OCI-LY7 (cell line): Measurements from ENCODE around the gene ABCB9. TPM values are rescaled to one million over a fixed set of nuclear protein-coding genes. Genes with fewer than 3 reads are reported as not detected.

Experiments
- BruUV-seq: library from RNA; stranded (reverse); fragments of 400-500 nt; replicated peaks from 2 replicates; lab custom pipeline; 2021; lab: Mats Ljungman, UMichigan
- CTCF ChIA-PET: fragments of 300-600 bp; sonication (Branson Sonifier 250); formaldehyde crosslinking; loops from one replicate; lab custom pipeline; 2022; ENCODE audit warnings: antibody characterized with exemption; ENCODE audit not compliant: unreplicated experiment; lab: Charles Lee
- POLR2A ChIA-PET: fragments of 300-600 bp; sonication (Branson Sonifier 250); formaldehyde crosslinking; loops from one replicate; lab custom pipeline; 2022; ENCODE audit warnings: antibody characterized with exemption; lab: Charles Lee
- DNase-seq: peaks from one replicate; pipeline ENCODE4 v3.0.0-alpha.2; 2015; ENCODE audit warnings: low spot score
- H2AFZ ChIP-seq: fragments of 200-600 bp; sonication (generic), shearing (Covaris generic); 2 replicates; pipeline ENCODE4 v1.6.1; 2014; ENCODE audit warnings: mild to moderate bottlenecking, antibody characterized with exemption, low read length, moderate library complexity
- H3K27ac ChIP-seq: fragments of 200-600 bp; sonication (generic); 2 replicates; pipeline ENCODE4 v1.5.1; 2014; ENCODE audit warnings: mixed run types, low read depth, mild to moderate bottlenecking, moderate library complexity, low read length, inconsistent platforms; ENCODE audit not compliant: poor library complexity, severe bottlenecking
- H3K36me3 ChIP-seq: fragments of 200-600 bp; sonication (generic); 2 replicates; pipeline ENCODE4 v1.6.1; 2014; ENCODE audit warnings: mild to moderate bottlenecking, antibody characterized with exemption, low read length, moderate library complexity, mixed read lengths; ENCODE audit not compliant: insufficient read depth
- H3K4me1 ChIP-seq: fragments of 200-600 bp; sonication (generic); 2 replicates; pipeline ENCODE4 v1.5.1; 2014; ENCODE audit warnings: mild to moderate bottlenecking, low read length; ENCODE audit not compliant: insufficient read depth, poor library complexity, severe bottlenecking
- H3K4me2 ChIP-seq: fragments of 200-600 bp; sonication (generic); 2 replicates; pipeline ENCODE4 v1.6.1; 2014; ENCODE audit warnings: mild to moderate bottlenecking, low read length
- H3K4me3 ChIP-seq: fragments of 200-600 bp; sonication (generic); 2 replicates; pipeline ENCODE4 v1.5.1; 2014; ENCODE audit warnings: mild to moderate bottlenecking, low read depth, low read length; ENCODE audit not compliant: poor library complexity, severe bottlenecking
- H3K79me2 ChIP-seq: fragments of 200-600 bp; sonication (generic); 2 replicates; pipeline ENCODE4 v1.6.1; 2016; ENCODE audit warnings: low read depth, mild to moderate bottlenecking, low read length, moderate library complexity, mixed read lengths; ENCODE audit not compliant: insufficient read depth
- H3K9me2 ChIP-seq: fragments of 200-600 bp; sonication (generic); 2 replicates; pipeline ENCODE4 v1.6.1; 2016; ENCODE audit warnings: mild to moderate bottlenecking, low read length, mixed read lengths; ENCODE audit not compliant: insufficient read depth
- H3K9me3 ChIP-seq: fragments of 200-600 bp; sonication (generic); 2 replicates; pipeline ENCODE4 v1.6.1; 2014; ENCODE audit warnings: mild to moderate bottlenecking, mixed run types, low read length, mixed read lengths
- H4K20me1 ChIP-seq: fragments of 200-600 bp; sonication (generic); 2 replicates; pipeline ENCODE4 v1.6.1; 2014; ENCODE audit warnings: mild to moderate bottlenecking, antibody characterized with exemption, low read length, moderate library complexity, mixed read lengths; ENCODE audit not compliant: insufficient read depth
- CTCF ChIP-seq: fragments of 200-600 bp; sonication (generic); conservative IDR thresholded peaks from 2 replicates; pipeline ENCODE4 v1.5.1; 2014; ENCODE audit warnings: mild to moderate bottlenecking, antibody characterized with exemption, low read length, moderate library complexity, mixed read lengths
- EZH2phosphoT487 ChIP-seq: fragments of 200-600 bp; sonication (generic); IDR thresholded peaks from 2 replicates; pipeline ENCODE4 v1.6.1; 2018; ENCODE audit warnings: low read depth, borderline replicate concordance, mild to moderate bottlenecking, mixed run types, antibody characterized with exemption, low read length, moderate library complexity, mixed read lengths
- intact Hi-C: fragments of 100-400 bp; cut with micrococcal nuclease; formaldehyde crosslinking; loops from one replicate; pipeline ENCODE4 v1.10.0; 2022; ENCODE audit not compliant: unreplicated experiment
- total RNA-seq, 2 experiments: library from RNA; depleted of rRNA in 1 of 2; stranded (reverse); fragments of >200 nt in 1 of 2; shearing (Covaris generic) in 1 of 2; gene quantifications; 2 replicates each; pipeline ENCODE4 v1.2.3, GENCODE V29; 2014 to 2022

ABCB9 gene
- total RNA-seq, 2 experiments from 2014 or later: 4.0 to 7.9 TPM

GRCh38 chr12:122991623-122992275 lies 25.5 kb upstream of the ABCB9 start:
- ChIA-PET POLR2A (interaction anchor here (0.6 kb wide), 1 partner anchor 128 kb away, joined by 3 read pairs; no protein-coding TSS in a partner anchor), CTCF (no interaction called here)
- Histone ChIP-seq H3K36me3 (no peaks in the 10 kb centered on the region), H3K4me2 (no peak overlapping the region), H3K27ac (no peak overlapping the region), H4K20me1 (no peaks in the 10 kb centered on the region), H3K9me2 (no peaks in the 10 kb centered on the region), H3K79me2 (no peaks in the 10 kb centered on the region), H3K4me3 (no peak overlapping the region), H3K9me3 (no peaks in the 10 kb centered on the region), H2AFZ (no peak overlapping the region), H3K4me1 (no peaks in the 10 kb centered on the region)
- no peak for DNase-seq
- no TSS peak for BruUV-seq
- intact Hi-C loops: no loop called here
- no peak for TF ChIP-seq EZH2phosphoT487
- TF ChIP-seq CTCF: no peak

- no TSS peak for BruUV-seq
- H3K4me2 ChIP-seq: no peak overlapping the region
- H3K36me3 ChIP-seq: no peaks in the 10 kb centered on the region
- POLR2A ChIA-PET: no interaction called here
- H3K27ac ChIP-seq: no peak overlapping the region
- no peak overlapping the region for H2AFZ ChIP-seq
- no peak for DNase-seq
- H3K9me2 ChIP-seq: no peaks in the 10 kb centered on the region
- CTCF ChIA-PET: no interaction called here
- TF ChIP-seq CTCF: no peak
- TF ChIP-seq EZH2phosphoT487: no peak
- no peak overlapping the region for H3K4me3 ChIP-seq
- H3K4me1 ChIP-seq: no peaks in the 10 kb centered on the region
- no peaks in the 10 kb centered on the region for H4K20me1 ChIP-seq
- intact Hi-C loops: no loop called here
- H3K79me2 ChIP-seq: no peaks in the 10 kb centered on the region
- H3K9me3 ChIP-seq: no peaks in the 10 kb centered on the region
Measured at GRCh38 chr12:122990961-122991622, 24.8 kb upstream of the ABCB9 start.

DNA sequence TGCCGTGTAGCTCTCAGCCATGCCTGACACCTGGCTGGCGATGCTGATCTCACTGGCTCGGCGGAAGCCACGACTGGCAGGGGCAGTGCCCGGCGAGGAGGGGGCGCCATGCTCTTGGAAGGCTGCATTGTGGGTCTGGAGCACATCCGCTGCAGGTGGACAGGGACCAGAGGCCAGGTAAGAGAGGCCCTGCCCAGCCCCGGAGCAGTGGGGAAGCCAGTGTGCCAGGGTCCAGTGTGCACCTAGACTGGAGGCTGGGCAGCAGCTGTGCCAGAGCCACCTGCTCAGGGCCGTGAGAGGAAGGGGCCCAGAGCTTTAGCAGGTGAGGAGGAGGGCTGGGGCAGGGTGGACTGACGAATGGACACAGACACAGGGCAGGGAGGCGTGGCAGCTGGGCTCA lies 24.3 kb upstream of the ABCB9 start:
- ChIA-PET POLR2A (interaction anchor here (0.6 kb wide), 1 partner anchor 8 kb away, joined by 5 read pairs; no protein-coding TSS in a partner anchor), CTCF (no interaction called here)
- Histone ChIP-seq H4K20me1 (no peaks in the 10 kb centered on the region), H3K27ac (no peak overlapping the region), H3K4me1 (no peaks in the 10 kb centered on the region), H3K4me2 (no peak overlapping the region), H3K9me2 (no peaks in the 10 kb centered on the region), H2AFZ (no peak overlapping the region), H3K36me3 (no peaks in the 10 kb centered on the region), H3K9me3 (no peaks in the 10 kb centered on the region), H3K79me2 (no peaks in the 10 kb centered on the region), H3K4me3 (no peak overlapping the region)
- TF ChIP-seq EZH2phosphoT487 (no peak), CTCF (no peak)
- no TSS peak for BruUV-seq
- no peak for DNase-seq
- intact Hi-C loops: no loop called here
